Mucosa of gallbladder (tissue), 1 donor: ENCODE data around the gene OGDH. TPM values are rescaled to one million over a fixed set of nuclear protein-coding genes. Genes with fewer than 3 reads are reported as not detected.
"Not testable (repeated sequence)": the region's sequence is repeated elsewhere in the genome, so short reads cannot be mapped to it uniquely, and the experiment has no call there.

Experiments
- DNase-seq: peaks from one replicate; pipeline ENCODE4 v3.0.0-alpha.2; 2020; ENCODE audit warnings: low spot score
- total RNA-seq: library from RNA; stranded (reverse); gene quantifications from one replicate; pipeline ENCODE4 v1.2.1, GENCODE V29; 2021
- donor health status: DM: no; HTN: no; CAD: no.

Gene OGDH
- total RNA-seq, 1 donor from 2014 or later, result 114 TPM

DNA sequence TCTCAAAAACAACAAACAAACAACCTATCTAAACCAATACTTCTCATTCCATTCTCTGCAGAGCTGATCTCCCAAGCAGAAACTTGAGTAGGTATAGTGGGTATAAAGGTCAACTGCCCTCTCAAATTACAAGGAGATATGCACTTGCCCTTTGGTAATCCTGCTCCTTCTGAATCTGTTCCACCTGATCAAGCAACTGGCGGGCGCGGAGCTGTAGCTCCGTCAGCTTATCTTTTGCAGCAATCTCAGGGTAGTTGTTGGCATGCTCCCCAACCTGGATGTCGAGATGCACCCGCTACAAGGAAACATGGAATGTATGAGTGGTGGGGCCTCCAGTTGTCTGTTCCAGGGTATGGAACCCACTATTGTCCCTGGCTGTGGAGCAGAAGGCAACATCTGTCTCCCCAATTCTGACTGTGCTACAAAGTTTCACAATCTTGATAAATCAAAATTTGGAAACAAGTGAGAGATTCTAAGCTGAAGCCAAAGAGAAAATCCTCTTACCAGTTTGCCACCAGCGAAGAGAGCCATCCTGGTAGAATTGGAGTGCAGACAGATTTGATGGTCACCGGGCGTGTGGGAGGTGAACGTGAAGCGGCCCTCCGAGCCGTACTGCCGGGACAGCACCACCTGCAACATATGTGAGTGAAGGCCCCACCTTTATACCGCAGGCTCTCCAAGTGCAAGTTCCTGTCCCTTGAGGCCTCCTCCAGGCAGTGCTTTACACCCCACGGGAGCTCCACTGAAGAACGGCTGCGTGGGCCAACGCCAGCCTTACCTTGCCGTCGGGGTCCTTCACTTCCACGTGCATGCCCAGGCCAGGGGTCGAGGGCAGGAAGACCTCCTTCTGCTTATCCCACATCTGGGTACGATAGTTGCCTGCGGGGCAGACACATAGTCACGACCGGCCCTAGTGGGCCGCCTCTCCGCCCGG is 25.2 kb upstream of the OGDH start:
- DNase-seq, result peak; percentile 19

DNA sequence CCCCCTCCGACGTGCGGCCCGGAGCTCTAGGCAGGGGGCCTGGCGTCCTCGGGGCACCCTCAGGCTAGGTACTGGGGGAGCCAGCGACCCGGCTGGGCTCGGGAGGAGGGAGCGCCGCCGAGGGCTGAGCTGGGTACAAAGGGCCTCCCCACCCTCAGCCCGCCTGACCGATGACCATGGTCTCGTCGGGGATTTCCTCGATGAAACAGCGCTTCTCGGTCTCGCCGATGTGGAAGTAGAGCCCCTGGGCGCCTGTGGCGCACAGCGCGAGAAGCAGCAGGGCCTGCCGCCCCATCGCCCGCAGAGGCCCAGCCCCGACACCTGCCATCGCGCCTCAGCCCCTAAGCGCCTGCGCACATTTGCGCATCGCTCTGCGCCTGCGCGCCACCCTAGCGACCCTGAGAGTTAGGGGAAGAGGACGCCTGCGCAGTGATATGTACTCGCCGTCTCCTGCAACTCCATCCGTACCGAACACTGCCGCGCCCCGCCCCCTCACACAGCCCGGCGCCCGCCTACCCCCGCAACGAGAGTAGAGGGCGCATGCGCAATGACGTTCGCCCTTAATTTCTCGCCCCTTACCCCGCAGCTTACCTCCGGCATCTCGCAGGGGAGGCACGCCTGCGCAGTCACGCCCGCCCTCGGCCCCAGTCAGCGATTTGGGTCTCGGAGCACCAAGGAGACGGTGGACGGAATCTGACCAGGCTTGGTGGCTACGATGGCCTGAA is 24.4 kb upstream of the OGDH start, which contains the start of gene TMED4:
Gene TMED4, minus strand, starts transcription at position 353 of the 725 bp plus-strand sequence. Its CDS starts 25 bp downstream, at position 328.
- DNase-seq, result peak; percentile 100

DNA sequence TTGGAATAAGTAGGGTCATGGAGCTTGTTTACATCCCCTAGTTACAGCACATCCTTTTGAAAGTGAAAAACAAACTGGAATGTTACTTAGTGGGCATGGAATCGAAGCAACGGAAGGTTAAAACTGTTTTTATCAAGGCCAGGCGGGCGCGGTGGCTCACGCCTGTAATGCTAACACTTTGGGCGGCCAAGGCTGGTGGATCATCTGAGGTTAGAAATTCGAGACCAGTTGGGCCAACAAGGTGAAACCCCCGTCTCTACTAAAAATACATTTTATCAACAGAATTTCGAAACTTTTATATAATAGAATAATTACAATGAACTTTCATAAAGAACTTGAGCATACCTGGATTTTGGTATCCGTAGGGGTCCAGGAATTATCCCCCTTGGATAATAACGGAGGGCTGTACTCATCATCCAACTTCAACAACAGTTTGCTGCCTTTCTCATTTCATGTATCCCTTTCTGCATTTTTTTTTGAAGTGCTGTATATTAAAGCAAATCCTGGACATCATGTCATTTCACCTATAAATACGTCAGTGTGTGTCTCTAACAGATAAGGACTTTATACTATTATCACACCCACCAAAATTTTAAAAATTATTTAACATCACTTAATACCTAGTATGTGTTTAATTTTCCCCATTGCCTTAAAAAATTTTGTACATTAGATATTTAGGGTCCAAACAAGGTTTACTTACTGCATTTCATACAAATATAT is 23.1 kb upstream of the OGDH start:
- no peak for DNase-seq

DNA sequence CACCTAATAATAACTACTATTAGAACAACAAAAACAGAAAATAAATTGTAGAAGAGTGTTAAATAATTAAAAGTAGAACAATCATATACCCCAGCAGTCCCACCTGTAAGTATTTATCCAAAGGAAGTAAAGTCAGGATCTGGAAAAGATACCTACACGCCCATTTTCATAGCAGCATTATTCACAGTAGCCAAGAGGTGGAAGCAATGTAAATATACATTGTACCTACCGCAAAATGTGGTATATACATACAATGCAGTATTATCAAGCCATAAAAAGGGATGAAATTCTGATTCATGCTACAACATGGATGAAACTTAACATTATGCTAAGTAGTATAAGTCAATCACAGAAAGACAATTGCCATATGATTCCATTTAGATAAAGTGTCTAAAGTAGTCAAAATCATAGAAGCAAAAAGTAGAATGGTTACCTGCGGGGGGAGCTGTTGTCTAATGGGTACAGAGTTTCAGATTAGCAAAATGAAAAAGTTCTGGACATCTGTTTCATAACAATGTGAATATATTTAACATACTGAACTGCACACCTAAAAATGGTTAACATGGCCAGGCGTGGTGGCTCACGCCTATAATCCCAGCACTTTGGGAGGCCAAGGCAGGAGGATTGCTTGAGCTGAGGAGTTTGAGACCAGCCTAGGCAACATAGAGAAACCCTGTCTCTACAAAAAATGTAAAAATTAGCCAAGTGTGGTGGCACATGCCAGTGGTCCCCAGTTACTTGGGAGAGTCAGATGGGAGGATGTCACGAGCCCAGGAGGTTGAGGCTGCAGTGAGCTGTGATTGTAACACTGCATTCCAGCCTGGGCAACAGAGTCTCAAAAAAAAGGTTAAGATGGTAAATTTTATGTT is 18.4 kb upstream of the OGDH start:
- peak; percentile 64 for DNase-seq

DNA sequence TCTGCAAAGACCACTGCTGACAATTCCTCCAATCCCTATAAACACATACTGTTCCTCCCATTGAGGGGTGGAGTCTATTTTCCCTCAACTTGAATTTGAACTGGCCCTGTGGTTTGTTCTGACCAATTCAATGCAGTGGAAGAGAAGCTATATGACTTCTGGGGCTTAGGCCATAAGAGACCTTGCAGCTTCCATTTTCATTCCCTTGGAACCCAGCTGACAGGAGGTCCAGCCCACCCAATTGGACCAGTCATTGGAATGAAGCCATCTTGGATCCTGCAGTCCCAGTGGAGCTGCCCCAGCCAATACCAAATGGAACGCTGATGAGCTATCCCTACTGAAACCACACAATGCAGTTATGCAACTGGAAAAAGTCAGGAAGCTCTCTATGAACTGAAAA is 15.5 kb upstream of the OGDH start:
- no peak for DNase-seq

DNA sequence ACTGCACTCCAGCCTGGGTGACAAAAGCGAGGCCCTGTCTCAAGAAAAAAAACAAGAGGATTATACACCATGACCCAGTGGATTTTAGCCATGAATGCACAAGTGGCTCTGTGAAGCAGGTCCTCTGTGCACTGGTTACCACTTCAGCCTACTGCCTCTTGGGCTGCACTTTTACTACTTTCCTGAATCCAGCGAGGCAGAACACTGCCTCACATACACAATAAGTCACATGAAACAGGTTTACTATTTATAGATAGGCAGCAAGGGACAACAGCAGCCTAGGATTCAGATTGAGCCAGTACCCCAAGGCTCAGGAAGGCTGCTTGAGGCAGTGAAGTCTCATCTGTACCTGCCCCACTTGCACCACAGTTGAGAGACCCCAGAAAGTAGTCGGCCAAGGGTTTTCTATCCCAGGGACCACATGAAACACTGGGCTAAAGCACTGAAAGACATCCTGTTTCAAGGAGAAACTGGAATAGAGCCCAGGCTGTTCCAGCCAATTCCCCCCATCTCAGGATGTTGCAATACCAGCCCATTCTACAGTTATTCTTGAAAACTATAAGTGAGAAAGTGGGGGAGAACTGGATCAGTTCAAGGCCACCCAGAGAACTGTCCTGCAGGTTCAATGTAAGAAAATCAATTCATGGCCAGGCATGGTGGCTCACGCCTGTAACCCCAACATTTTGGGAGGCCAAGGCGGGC is 10.3 kb upstream of the OGDH start:
- DNase-seq, result no peak

DNA sequence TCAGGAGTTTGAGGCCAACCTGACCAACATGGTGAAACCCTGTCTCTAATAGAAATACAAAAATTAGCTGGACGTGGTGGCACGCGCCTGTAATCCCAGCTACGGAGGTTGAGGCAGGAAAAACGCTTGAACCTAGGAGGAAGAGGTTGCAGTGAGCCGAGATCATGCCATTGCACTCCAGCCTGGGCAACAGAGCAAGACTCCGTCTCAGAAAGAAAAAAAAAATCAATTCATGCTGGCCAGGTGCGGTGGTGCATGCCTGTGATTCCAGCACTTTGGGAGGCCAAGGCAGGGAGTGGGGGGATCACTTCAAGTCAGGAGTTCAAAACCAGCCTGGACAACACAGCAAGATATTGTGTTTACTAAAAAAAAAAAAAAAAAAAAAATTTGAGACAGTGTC is 9.2 kb upstream of the OGDH start:
- DNase-seq, result not testable (repeated sequence)

DNA sequence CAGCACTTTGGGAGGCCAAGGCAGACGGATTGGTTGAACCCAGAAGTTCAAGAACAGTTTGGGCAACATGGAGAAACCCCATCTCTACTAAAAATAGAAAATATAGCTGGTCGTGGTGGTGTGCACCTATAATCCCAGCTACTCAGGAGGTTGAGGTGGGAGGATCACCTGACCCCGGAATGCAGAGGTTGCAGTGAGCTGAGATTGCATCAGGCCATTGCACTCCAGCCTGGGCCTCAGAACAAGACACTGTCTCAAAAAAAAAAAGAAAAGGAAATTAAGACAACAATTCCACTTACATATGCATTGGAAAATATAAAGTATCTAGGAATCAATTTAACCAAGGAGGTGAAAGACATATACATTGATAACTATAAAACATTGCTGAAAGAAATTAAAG is 7.2 kb upstream of the OGDH start:
- DNase-seq, result no peak

DNA sequence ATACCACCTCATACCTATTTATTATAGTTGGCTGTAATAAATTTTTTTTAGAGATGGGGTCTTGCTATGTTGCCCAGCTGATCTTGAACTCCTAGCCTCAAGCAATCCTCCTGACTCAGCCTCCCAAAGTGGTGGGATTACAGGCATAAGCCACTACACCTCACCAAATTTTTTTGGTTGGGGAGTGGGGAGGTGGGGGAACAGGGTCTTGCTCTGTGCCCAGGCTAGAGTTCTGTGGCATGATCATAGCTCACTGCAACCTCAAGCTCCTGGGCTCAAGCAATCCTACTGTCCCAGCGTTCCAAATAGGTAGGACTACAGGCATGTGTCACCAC is 3.9 kb upstream of the OGDH start:
- DNase-seq, result no peak

DNA sequence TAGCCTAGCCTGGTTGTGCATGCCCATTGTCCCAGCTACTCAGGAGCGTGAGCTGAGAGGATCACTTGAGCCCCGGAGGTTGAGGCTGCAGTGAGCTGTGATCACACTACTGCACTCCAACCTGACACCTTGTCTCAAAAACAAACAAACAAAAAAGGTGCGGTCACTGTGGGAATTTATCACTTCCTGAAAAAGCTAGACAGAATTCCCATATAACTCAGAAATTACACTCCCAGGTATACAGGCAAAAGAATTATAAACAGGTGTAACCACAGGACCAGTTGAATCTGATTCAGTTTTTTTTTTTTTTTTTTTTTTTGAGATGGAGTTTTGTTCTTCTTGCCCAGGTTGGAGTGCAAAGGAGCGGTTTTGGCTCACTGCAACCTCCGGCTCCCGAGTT is 3.2 kb upstream of the OGDH start:
- DNase-seq, result no peak

DNA sequence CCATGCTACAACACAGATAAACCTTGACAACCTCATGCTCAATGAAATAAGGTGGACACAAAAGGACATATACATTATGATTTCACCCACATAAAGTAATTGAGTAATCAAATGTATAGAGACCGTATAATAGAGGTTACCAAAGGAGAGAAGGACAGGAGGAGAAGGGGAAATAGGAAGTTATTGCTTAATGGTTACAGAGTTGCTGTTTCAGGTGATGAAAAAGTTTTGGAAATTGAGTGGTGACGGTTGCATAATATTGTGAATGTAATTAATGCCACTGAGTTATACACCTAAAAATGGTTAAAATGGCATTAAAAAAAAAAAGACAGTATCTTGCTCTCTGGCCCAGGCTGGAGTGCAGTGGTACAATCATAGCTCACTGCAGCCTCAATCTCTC is 1.5 kb upstream of the OGDH start:
- DNase-seq, result no peak

DNA sequence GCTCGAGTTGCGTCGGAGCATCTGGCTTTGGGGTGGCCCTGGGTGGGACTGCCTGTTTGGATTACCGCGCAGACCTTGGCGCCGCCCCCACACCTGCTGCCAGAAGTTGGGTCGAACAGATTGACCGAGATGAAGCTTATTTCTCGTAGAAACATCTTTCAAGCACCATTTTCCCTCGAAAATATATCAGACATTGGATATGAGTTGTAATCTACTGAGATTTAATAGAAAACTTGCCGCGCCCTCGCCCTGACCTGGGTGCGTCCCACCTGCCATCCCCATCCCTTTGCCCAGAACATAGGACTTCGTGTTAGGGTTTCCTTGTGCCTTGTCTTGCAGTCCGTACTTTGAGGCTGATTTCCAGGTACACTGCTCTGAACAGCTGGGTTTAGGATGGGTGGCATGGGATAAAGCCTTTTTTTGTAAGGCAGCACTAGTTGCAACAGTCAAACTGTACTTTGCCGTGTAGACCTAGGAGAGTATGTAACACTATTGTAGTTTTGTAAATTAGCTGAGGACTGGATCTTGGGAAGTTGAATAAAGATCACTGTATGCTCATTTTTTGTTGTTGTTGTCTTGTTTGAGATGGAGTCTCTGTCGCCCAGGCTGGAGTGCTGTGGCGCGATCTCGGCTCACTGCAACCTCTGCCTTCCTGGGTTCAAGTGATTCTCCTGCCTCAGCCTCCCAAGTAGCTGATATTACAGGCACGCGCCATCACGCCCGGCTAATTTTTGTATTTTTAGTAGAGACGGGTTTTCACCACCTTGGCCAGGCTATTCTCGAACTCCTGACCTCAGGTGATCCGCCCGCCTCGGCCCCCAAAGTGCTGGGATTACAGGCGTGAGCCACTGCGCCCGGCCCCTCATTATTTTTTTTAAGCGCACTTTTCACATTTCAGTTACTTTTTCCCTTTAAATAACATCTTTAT is 978 bp downstream of the OGDH start:
- DNase-seq, result no peak

DNA sequence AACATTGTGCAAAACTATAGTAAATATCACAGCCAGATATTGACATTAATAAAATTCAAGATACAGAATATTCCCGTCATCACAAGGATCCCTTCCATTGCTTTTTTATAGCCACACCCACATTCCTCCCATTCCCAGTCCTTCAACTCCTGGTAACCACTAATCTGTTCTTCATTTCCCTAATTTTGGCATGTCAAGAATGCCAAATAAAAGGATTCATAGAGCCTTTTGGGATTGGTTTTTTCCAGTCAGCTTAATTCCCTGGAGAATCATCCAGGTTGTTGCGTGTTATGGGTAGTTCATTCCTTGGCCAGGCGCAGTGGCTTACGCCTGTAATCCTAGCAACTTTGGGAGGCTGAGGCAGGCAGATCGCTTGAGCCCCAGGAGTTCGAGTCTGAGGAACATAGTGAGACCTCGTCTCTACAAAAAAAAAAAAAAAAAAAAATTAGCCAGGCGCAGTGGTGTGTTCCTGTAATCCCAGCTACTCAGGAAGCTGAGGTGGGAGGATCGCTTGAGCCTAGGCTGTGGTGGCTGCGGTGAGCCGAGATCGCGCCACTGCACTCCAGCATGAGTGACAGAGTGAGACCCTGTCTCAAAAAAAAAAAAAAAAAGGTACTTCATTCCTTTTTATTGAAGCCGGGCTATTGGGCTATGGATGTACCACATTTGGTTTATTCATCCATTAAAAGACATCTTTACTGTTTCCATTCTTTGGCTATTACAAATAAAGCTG is 2.7 kb downstream of the OGDH start:
- DNase-seq, result no peak

DNA sequence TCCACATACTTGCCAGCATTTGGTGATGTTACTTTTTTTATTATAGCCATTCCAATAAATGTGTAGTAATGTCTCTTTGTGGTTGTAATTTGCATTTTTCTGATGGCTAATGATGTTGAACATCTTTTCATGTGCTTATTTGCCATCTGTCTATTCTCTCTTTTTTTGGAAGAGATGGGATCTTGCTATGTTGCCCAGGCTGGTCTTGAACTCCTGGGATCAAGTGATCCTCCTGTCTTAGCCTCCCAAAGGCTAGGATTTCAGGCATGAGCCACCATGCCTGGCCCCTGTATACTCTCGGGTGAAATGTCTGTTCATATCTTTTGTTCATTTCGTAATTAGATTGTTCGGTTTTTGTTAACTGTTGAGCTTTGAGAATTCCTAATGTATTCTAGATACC is 3.4 kb downstream of the OGDH start:
- DNase-seq, result no peak

DNA sequence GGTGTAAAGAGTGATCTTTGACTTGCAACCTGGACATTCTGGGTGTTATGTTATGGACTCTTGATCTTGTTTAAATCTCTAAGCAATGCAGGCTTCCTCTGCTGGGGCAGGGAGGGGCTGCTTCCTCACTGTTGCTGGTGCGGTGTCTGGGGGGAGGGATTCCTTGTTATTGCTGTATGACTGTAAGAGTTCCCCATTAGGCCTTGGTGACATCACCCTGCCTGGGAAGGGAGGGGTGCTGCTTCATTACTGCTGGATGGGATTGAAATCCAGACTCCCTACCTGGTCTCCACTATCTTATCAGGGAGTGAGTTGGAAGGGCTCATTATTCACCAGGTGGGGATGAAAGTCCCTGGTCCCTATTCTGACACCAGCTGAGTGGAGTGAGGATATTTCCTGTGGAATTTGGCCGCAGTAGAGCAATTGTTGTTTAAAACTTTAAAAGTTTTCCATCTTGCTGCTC is 8.8 kb downstream of the OGDH start:
- no peak for DNase-seq

DNA sequence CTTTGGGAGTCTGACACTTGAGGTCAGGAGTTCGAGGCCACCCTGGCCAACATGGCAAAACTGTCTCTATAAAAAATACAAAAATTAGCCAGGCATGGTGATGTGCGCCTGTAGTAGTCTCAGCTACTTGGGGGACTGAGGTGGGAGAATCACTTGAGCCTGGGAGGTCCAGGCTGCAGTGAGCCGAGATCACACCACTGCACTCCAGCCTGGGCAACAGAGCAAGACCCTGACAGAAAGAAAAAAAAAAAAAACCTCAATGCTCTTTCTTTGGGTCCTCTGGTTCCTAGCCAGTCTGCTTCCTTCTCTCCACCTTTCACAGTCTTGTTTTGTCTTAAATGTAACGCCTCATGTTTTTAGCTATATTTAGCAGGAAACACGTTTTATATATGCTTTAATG is 9.4 kb downstream of the OGDH start:
- no peak for DNase-seq

DNA sequence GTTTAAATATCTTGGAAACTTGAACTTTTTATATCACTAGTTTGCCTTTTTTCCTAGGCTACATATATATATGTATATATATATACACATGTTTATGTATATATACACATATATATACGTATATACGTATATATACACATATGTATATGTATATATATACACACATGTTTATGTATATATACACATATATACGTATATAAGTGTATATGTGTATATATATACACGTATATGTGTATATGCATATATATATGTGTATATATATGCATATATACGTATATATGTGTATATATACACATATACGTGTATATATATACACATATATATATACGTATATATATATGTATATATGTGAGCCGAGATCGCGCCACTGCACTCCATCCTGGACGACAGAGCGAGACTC is 10.1 kb downstream of the OGDH start:
- DNase-seq, result no peak

DNA sequence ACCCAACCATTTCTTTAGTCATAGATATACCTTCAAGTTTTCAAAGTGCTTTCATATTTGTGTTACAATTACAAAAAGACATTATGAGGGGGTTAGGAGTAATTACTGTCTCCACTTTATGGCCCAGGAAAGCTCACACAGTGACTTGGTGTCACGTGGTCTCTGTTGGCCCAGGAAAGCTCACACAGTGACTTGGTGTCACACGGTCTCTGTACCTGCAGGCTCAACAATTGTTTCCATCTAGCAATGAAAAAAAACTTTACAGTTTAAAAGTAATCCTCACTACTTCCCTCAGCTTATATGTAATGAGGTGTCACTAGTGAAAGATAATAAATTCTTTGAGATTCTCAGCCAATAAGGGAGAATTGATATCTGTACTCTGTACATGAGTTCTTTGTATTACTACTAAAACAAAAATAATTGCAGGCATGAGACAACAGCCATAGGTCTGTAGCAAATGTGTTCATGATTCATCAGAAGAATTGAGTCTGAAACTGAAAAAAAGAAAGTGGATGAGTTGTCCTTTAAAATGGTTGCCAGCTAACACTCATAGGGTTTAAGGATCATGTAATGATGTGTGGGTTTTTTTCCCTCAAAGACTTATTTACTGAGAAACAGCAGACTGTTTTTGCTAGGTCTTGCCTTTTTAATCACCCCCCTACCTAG is 10.9 kb downstream of the OGDH start:
- DNase-seq, result no peak
